ENCODE measurements around the gene CDIP1.

The CDIP1 gene

GRCh38 chr16:4507588-4508345 lies 30.8 kb downstream of the CDIP1 start:
- Histone ChIP-seq H3K9ac (ENCODE audit: low read length) (no peak overlapping the region), H3K23ac (ENCODE audit: low read length) (no peak overlapping the region), H2BK5ac (ENCODE audit: low read depth, low read length, poor library complexity) (no peak overlapping the region), H3K4me1 (ENCODE audit: control insufficient read depth in 1 of 2, insufficient read depth in 2 of 2, low read length in 2 of 2) (peaks cover 0 to 5% of the 10 kb centered on the region in 2 experiments), H3K79me2 (ENCODE audit: control insufficient read depth, insufficient read depth, low read length, poor library complexity) (no peaks in the 10 kb centered on the region), H3K18ac (ENCODE audit: low read length) (no peak overlapping the region), H3K27ac (ENCODE audit: low read depth, low read length) (no peak overlapping the region), H2AK5ac (ENCODE audit: low read length) (no peak overlapping the region), H3K4me2 (ENCODE audit: low read length) (no peak overlapping the region), H3K36me3 (ENCODE audit: control insufficient read depth in 1 of 2, insufficient read depth in 2 of 2, low read length in 2 of 2) (peaks cover 52 to 57% of the 10 kb centered on the region in 2 experiments), H4K8ac (ENCODE audit: low read depth, low read length) (no peak overlapping the region), H3K9me3 (ENCODE audit: insufficient read depth, low read depth, low read length) (peaks cover 2% of the 10 kb centered on the region), H4K12ac (ENCODE audit: low read depth, low read length) (no peak overlapping the region), H2BK120ac (ENCODE audit: insufficient read depth, low read length, poor library complexity) (no peak overlapping the region), H3K4me3 (ENCODE audit: low read depth, low read length) (no peak overlapping the region), H3K4ac (ENCODE audit: low read depth, low read length) (no peak overlapping the region), H2BK12ac (ENCODE audit: low read length) (no peak overlapping the region), H3K79me1 (ENCODE audit: low read length) (no peaks in the 10 kb centered on the region), H3K27me3 (ENCODE audit: insufficient read depth, low read length) (no peaks in the 10 kb centered on the region), H2AFZ (ENCODE audit: insufficient read depth, low read length, poor library complexity) (no peak overlapping the region), H4K91ac (ENCODE audit: low read depth, low read length) (no peak overlapping the region), H3K14ac (ENCODE audit: low read length) (no peak overlapping the region)
- WGBS (ENCODE audit: extremely low coverage, insufficient coverage, insufficient read length), result no CpG with 5 or more reads among the region's 17 CpGs
- DNase-seq, result no peak

GRCh38 chr16:4506450-4506849 lies 32.1 kb downstream of the CDIP1 start:
- H4K12ac ChIP-seq (ENCODE audit: low read depth, low read length), result no peak overlapping the region
- no peak overlapping the region for H3K18ac ChIP-seq (ENCODE audit: low read length)
- no peak overlapping the region for H3K23ac ChIP-seq (ENCODE audit: low read length)
- no peak overlapping the region for H4K91ac ChIP-seq (ENCODE audit: low read depth, low read length)
- H4K8ac ChIP-seq (ENCODE audit: low read depth, low read length), result no peak overlapping the region
- no peak overlapping the region for H2BK5ac ChIP-seq (ENCODE audit: low read depth, low read length, poor library complexity)
- H2BK12ac ChIP-seq (ENCODE audit: low read length), result no peak overlapping the region
- no CpG with 5 or more reads among the region's 3 CpGs for WGBS (ENCODE audit: extremely low coverage, insufficient coverage, insufficient read length)
- no peak overlapping the region for H3K27ac ChIP-seq (ENCODE audit: low read depth, low read length)
- H3K14ac ChIP-seq (ENCODE audit: low read length), result no peak overlapping the region
- no peak overlapping the region for H3K4ac ChIP-seq (ENCODE audit: low read depth, low read length)
- H2AK5ac ChIP-seq (ENCODE audit: low read length), result no peak overlapping the region
- peaks cover 39 to 45% of the 10 kb centered on the region in 2 experiments for H3K36me3 ChIP-seq (ENCODE audit: control insufficient read depth in 1 of 2, insufficient read depth in 2 of 2, low read length in 2 of 2)
- H2BK120ac ChIP-seq (ENCODE audit: insufficient read depth, low read length, poor library complexity), result no peak overlapping the region
- H3K9ac ChIP-seq (ENCODE audit: low read length), result no peak overlapping the region
- H3K4me1 ChIP-seq (ENCODE audit: control insufficient read depth in 1 of 2, insufficient read depth in 2 of 2, low read length in 2 of 2), result peaks cover 2 to 5% of the 10 kb centered on the region in 2 experiments
- H3K9me3 ChIP-seq (ENCODE audit: insufficient read depth, low read depth, low read length), result peaks cover 4% of the 10 kb centered on the region
- no peak overlapping the region for H2AFZ ChIP-seq (ENCODE audit: insufficient read depth, low read length, poor library complexity)
- peaks cover 2% of the 10 kb centered on the region for H3K79me2 ChIP-seq (ENCODE audit: control insufficient read depth, insufficient read depth, low read length, poor library complexity)
- no peaks in the 10 kb centered on the region for H3K79me1 ChIP-seq (ENCODE audit: low read length)
- H3K27me3 ChIP-seq (ENCODE audit: insufficient read depth, low read length), result no peaks in the 10 kb centered on the region
- H3K4me3 ChIP-seq (ENCODE audit: low read depth, low read length), result no peak overlapping the region
- peak; percentile 51 to 85 for DNase-seq
- no peak overlapping the region for H3K4me2 ChIP-seq (ENCODE audit: low read length)

GRCh38 chr16:4505356-4506147 lies 33.0 kb downstream of the CDIP1 start:
- H2BK12ac ChIP-seq (ENCODE audit: low read length), result no peak overlapping the region
- no peak overlapping the region for H4K8ac ChIP-seq (ENCODE audit: low read depth, low read length)
- H2AFZ ChIP-seq (ENCODE audit: insufficient read depth, low read length, poor library complexity), result no peak overlapping the region
- no peak overlapping the region for H2BK5ac ChIP-seq (ENCODE audit: low read depth, low read length, poor library complexity)
- no CpG with 5 or more reads among the region's 13 CpGs for whole genome bisulfite sequencing (ENCODE audit: extremely low coverage, insufficient coverage, insufficient read length)
- H3K36me3 ChIP-seq (ENCODE audit: control insufficient read depth in 1 of 2, insufficient read depth in 2 of 2, low read length in 2 of 2), result peaks cover 33 to 37% of the 10 kb centered on the region in 2 experiments
- no peak overlapping the region for H3K4ac ChIP-seq (ENCODE audit: low read depth, low read length)
- no peaks in the 10 kb centered on the region for H3K27me3 ChIP-seq (ENCODE audit: insufficient read depth, low read length)
- H3K27ac ChIP-seq (ENCODE audit: low read depth, low read length), result no peak overlapping the region
- peaks cover 4% of the 10 kb centered on the region for H3K9me3 ChIP-seq (ENCODE audit: insufficient read depth, low read depth, low read length)
- DNase-seq, result no peak
- H3K4me3 ChIP-seq (ENCODE audit: low read depth, low read length), result peak overlapping the region; percentile 8
- no peak overlapping the region for H3K14ac ChIP-seq (ENCODE audit: low read length)
- H4K91ac ChIP-seq (ENCODE audit: low read depth, low read length), result no peak overlapping the region
- H3K4me1 ChIP-seq (ENCODE audit: control insufficient read depth in 1 of 2, insufficient read depth in 2 of 2, low read length in 2 of 2), result peaks cover 1 to 5% of the 10 kb centered on the region in 2 experiments
- no peak overlapping the region for H2AK5ac ChIP-seq (ENCODE audit: low read length)
- H3K9ac ChIP-seq (ENCODE audit: low read length), result peak overlapping the region; percentile 29
- H3K23ac ChIP-seq (ENCODE audit: low read length), result no peak overlapping the region
- H3K79me2 ChIP-seq (ENCODE audit: control insufficient read depth, insufficient read depth, low read length, poor library complexity), result peaks cover 2% of the 10 kb centered on the region
- no peak overlapping the region for H3K18ac ChIP-seq (ENCODE audit: low read length)
- H3K79me1 ChIP-seq (ENCODE audit: low read length), result no peaks in the 10 kb centered on the region
- H4K12ac ChIP-seq (ENCODE audit: low read depth, low read length), result no peak overlapping the region
- H2BK120ac ChIP-seq (ENCODE audit: insufficient read depth, low read length, poor library complexity), result no peak overlapping the region
- no peak overlapping the region for H3K4me2 ChIP-seq (ENCODE audit: low read length)

- H3K9me3 ChIP-seq (ENCODE audit: insufficient read depth, low read depth, low read length), result peaks cover 4% of the 10 kb centered on the region
- no peak overlapping the region for H3K4me2 ChIP-seq (ENCODE audit: low read length)
- peaks cover 2% of the 10 kb centered on the region for H3K79me2 ChIP-seq (ENCODE audit: control insufficient read depth, insufficient read depth, low read length, poor library complexity)
- H2AK5ac ChIP-seq (ENCODE audit: low read length), result no peak overlapping the region
- H3K4me1 ChIP-seq (ENCODE audit: control insufficient read depth in 1 of 2, insufficient read depth in 2 of 2, low read length in 2 of 2), result peaks cover 8 to 15% of the 10 kb centered on the region in 2 experiments
- no peak overlapping the region for H2BK12ac ChIP-seq (ENCODE audit: low read length)
- H3K27me3 ChIP-seq (ENCODE audit: insufficient read depth, low read length), result no peaks in the 10 kb centered on the region
- no peak overlapping the region for H3K18ac ChIP-seq (ENCODE audit: low read length)
- H4K12ac ChIP-seq (ENCODE audit: low read depth, low read length), result no peak overlapping the region
- no peak overlapping the region for H4K91ac ChIP-seq (ENCODE audit: low read depth, low read length)
- no peak overlapping the region for H3K4ac ChIP-seq (ENCODE audit: low read depth, low read length)
- peaks cover 3 to 4% of the 10 kb centered on the region in 2 experiments for H3K36me3 ChIP-seq (ENCODE audit: control insufficient read depth in 1 of 2, insufficient read depth in 2 of 2, low read length in 2 of 2)
- no peak overlapping the region for H3K14ac ChIP-seq (ENCODE audit: low read length)
- no peak overlapping the region for H4K8ac ChIP-seq (ENCODE audit: low read depth, low read length)
- H3K23ac ChIP-seq (ENCODE audit: low read length), result no peak overlapping the region
- H2BK120ac ChIP-seq (ENCODE audit: insufficient read depth, low read length, poor library complexity), result no peak overlapping the region
- peak overlapping the region; percentile 81 for H3K27ac ChIP-seq (ENCODE audit: low read depth, low read length)
- H3K9ac ChIP-seq (ENCODE audit: low read length), result no peak overlapping the region
- H2AFZ ChIP-seq (ENCODE audit: insufficient read depth, low read length, poor library complexity), result no peak overlapping the region
- no CpG with 5 or more reads among the region's 5 CpGs for WGBS (ENCODE audit: extremely low coverage, insufficient coverage, insufficient read length)
- no peak for DNase-seq
- H3K79me1 ChIP-seq (ENCODE audit: low read length), result no peaks in the 10 kb centered on the region
- H3K4me3 ChIP-seq (ENCODE audit: low read depth, low read length), result no peak overlapping the region
- H2BK5ac ChIP-seq (ENCODE audit: low read depth, low read length, poor library complexity), result no peak overlapping the region
Observed at GRCh38 chr16:4501071-4501478, 37.5 kb downstream of the CDIP1 start.
